Osteocyte (in vitro differentiated cells): Measurements from ENCODE around the gene DUS3L. TPM values are rescaled to one million over a fixed set of nuclear protein-coding genes. Genes with fewer than 3 reads are reported as not detected.

Experiments
- DNase-seq: peaks from one replicate; pipeline ENCODE4 v3.0.0; 2021; ENCODE audit warnings: mixed read lengths; ENCODE audit not compliant: unreplicated experiment; ENCODE audit errors: extremely low spot score
- H3K27ac Mint-ChIP-seq: one replicate; pipeline ENCODE4 v1.8.0; 2021; ENCODE audit warnings: mild to moderate bottlenecking, mixed read lengths; ENCODE audit not compliant: unreplicated experiment
- H3K27me3 Mint-ChIP-seq: one replicate; pipeline ENCODE4 v1.8.0; 2021; ENCODE audit warnings: mixed read lengths; ENCODE audit not compliant: unreplicated experiment
- H3K36me3 Mint-ChIP-seq: one replicate; pipeline ENCODE4 v1.8.0; 2021; ENCODE audit warnings: mixed read lengths; ENCODE audit not compliant: unreplicated experiment
- H3K4me1 Mint-ChIP-seq: one replicate; pipeline ENCODE4 v1.8.0; 2021; ENCODE audit warnings: mixed read lengths; ENCODE audit not compliant: unreplicated experiment
- H3K4me3 Mint-ChIP-seq: one replicate; pipeline ENCODE4 v1.8.0; 2021; ENCODE audit warnings: mild to moderate bottlenecking, moderate library complexity, mixed read lengths; ENCODE audit not compliant: unreplicated experiment
- H3K9me3 Mint-ChIP-seq: one replicate; pipeline ENCODE4 v1.8.0; 2021; ENCODE audit warnings: mixed read lengths; ENCODE audit not compliant: unreplicated experiment
- total RNA-seq: library from RNA; stranded (reverse); gene quantifications from 2 replicates; pipeline ENCODE4 v1.2.1, GENCODE V29; 2021
- TF ChIP-seq, protein P1 (sequence below): fragments of 200-600 bp; sonication (generic); IDR thresholded peaks from 2 replicates; pipeline ENCODE4 v1.5.0; 2021; ENCODE audit warnings: antibody characterized with exemption, mild to moderate bottlenecking, moderate library complexity

DUS3L gene
- total RNA-seq, 1 donor from 2014 or later = 29.0 TPM

DNA sequence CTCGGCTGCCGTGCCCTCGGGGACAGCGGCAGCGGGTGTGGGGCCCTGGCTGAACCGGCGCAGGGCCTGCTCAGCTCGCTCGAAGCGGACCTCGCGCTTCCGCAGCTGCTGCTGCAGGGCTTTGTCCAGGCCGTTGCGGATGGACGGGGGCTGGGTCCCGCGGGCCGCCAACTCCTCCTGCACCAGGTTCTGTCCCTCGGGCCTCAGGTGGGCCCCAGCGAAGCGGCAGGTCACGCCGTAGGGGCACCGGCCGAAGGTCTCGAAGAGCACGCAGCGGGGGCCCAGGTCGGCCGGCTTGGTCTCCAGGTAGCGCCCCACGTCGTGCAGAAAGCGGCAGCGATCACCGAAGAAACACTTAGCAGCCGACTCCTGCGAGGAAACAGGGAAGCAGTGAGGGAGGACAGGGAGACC is 1.6 kb downstream of the DUS3L start:
- Mint-ChIP-seq H3K4me3 (peak overlapping the region; percentile 99), H3K27ac (no peak overlapping the region), H3K27me3 (no peaks in the 10 kb centered on the region), H3K9me3 (no peaks in the 10 kb centered on the region), H3K36me3 (peaks cover 17% of the 10 kb centered on the region), H3K4me1 (peaks cover 7% of the 10 kb centered on the region)
- DNase-seq = no peak
- TF ChIP-seq, protein P1, sequence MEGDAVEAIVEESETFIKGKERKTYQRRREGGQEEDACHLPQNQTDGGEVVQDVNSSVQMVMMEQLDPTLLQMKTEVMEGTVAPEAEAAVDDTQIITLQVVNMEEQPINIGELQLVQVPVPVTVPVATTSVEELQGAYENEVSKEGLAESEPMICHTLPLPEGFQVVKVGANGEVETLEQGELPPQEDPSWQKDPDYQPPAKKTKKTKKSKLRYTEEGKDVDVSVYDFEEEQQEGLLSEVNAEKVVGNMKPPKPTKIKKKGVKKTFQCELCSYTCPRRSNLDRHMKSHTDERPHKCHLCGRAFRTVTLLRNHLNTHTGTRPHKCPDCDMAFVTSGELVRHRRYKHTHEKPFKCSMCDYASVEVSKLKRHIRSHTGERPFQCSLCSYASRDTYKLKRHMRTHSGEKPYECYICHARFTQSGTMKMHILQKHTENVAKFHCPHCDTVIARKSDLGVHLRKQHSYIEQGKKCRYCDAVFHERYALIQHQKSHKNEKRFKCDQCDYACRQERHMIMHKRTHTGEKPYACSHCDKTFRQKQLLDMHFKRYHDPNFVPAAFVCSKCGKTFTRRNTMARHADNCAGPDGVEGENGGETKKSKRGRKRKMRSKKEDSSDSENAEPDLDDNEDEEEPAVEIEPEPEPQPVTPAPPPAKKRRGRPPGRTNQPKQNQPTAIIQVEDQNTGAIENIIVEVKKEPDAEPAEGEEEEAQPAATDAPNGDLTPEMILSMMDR = no peak

DNA sequence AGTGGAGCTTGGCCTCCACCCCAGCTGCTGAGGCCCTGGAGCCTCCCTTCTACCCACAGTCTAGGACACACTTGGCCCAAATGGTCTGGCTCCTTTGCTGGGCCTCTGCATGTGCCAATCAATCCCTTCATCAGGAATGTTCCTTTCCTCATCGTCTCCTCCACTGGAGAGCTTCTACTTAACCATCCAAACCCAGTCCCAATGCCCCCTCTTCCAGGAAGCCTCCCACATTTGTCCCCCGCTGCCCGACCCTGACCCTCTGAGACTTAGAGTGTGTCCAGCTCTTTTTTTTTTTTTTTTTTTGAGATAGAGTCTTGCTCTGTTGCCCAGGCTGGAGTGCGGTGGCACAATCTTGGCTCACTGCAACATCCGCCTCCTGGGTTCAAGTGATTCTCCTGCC is 2.5 kb downstream of the DUS3L start:
- Mint-ChIP-seq H3K4me1 (peaks cover 7% of the 10 kb centered on the region), H3K27me3 (no peaks in the 10 kb centered on the region), H3K9me3 (no peaks in the 10 kb centered on the region), H3K4me3 (no peak overlapping the region), H3K27ac (no peak overlapping the region), H3K36me3 (peaks cover 17% of the 10 kb centered on the region)
- DNase-seq = no peak
- TF ChIP-seq, protein P1 = no peak

DNA sequence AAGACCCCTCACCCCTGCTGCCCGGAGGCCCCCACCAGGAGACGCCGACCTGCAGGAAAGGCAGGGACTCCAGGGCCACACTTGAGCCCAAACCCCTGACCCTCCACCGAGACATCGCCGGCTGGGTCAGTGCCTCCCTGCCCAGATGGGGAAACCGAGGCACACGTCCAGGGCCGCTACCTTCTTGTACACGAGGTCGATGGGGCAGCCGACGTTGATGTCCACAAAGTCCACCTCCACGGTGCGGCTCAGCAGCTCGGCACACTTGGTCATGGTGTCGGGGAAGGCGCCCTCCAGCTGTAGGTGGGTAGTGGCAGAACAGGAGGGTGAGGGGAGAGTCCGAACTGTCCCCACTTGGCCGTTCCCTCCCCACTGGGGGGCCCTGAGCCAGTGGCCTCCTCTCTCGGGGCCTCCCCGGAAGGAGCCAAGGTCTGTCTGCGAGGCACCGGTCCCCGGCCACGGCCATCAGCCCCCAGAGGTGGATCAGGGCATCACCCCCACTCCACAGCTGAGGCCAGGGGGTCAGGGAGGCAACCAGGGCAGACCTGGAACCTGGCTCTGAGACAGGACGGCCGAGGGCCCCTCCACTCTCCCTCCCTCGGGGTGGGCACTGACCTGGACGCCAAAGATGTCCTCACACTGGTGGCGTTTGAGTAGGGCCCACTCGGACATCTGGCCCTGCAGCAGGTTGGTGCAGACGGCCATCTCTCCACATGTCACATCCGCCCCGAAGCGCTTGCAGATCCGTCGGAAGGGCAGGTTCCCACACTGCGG is 3.4 kb downstream of the DUS3L start:
- no peak for DNase-seq
- TF ChIP-seq, protein P1 = no peak
- Mint-ChIP-seq H3K9me3 (no peaks in the 10 kb centered on the region), H3K4me1 (peaks cover 7% of the 10 kb centered on the region), H3K4me3 (no peak overlapping the region), H3K36me3 (peaks cover 17% of the 10 kb centered on the region), H3K27ac (no peak overlapping the region), H3K27me3 (no peaks in the 10 kb centered on the region)

DNA sequence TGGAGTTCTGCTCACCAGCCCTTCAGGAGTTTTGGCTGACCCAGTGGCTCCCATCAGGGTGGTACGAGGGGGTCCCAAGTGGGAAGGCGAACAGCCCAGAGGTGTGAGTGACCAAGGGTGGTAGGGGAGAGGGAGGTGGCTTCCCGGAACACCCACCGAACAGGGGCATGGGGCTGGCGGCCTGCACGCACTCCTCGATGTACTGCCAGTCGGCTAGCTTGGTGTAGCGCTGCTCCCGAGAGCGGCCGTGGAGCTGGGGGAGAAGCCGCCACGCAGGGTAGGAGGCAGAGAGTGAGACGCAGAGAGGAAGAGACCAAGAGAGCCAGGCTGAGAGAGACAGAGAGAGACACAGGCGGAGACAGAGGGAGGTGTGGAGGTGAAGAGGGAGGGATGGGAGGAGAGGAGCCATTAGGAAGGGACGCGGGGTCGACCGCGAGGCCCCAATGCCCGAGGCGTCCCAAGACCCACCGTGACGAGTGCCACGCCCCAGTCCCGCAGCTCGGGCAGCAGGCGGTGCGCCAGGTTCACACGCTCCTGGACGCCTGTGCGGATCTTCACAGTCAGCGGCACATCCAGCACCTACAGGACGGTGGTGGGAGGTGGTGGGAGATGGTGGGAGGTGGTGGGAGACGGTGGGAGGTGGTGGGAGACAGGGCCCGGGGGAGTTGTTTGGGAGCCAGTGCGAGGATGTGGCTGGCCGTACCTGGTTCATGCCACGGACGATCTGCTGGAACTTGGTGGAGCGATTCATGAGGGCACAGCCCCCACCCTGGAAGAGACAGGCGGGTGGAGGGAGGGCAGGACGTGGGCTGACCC is 4.2 kb downstream of the DUS3L start:
- H3K4me1 Mint-ChIP-seq = peaks cover 7% of the 10 kb centered on the region
- no peaks in the 10 kb centered on the region for H3K27me3 Mint-ChIP-seq
- H3K4me3 Mint-ChIP-seq = no peak overlapping the region
- no peak overlapping the region for H3K27ac Mint-ChIP-seq
- TF ChIP-seq, protein P1 = no peak
- no peak for DNase-seq
- H3K36me3 Mint-ChIP-seq = peaks cover 17% of the 10 kb centered on the region
- no peaks in the 10 kb centered on the region for H3K9me3 Mint-ChIP-seq

DNA sequence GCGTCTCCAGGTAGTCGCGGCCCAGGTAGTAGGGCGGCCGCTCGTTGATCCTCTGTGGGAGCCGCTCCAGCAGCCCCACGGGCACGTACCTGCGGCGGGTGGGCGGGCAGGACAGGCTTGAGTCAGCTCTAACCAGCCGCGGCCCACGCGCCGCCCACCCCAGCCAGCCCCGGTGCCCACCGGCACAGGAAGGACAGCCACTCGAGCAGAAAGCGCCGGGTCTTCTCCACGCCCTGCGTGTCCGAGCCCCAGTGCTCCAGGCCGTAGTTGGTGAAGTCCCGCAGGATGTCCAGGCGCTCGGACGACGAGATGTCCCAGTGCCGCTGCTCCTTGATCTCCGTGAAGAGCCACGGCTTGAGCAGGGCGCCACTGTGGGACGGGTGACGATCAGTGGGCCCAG is 5.5 kb downstream of the DUS3L start:
- Mint-ChIP-seq H3K27me3 (no peaks in the 10 kb centered on the region), H3K4me1 (peaks cover 5% of the 10 kb centered on the region), H3K36me3 (peaks cover 16% of the 10 kb centered on the region), H3K4me3 (no peak overlapping the region), H3K9me3 (no peaks in the 10 kb centered on the region), H3K27ac (no peak overlapping the region)
- TF ChIP-seq, protein P1 = no peak
- no peak for DNase-seq
